GM19099 (cell line): Measurements from ENCODE around the gene QSOX2.

Experiments
- POLR2A ChIP-seq: IDR thresholded peaks from 3 replicates; pipeline ENCODE4 v1.6.1; 2011; ENCODE audit warnings: low read depth; ENCODE audit not compliant: insufficient read length; ENCODE audit errors: extremely low read depth

QSOX2 gene

GRCh38 chr9:136285501-136286358, 40.1 kb upstream of the QSOX2 start:
- TF ChIP-seq POLR2A, result no peak

GRCh38 chr9:136284951-136285350, 39.3 kb upstream of the QSOX2 start:
- no peak for TF ChIP-seq POLR2A

- TF ChIP-seq POLR2A, result no peak
Measured at GRCh38 chr9:136284311-136284710, 38.7 kb upstream of the QSOX2 start.

GRCh38 chr9:136283291-136284235, 38.0 kb upstream of the QSOX2 start:
- no peak for TF ChIP-seq POLR2A

GRCh38 chr9:136282272-136282861, 36.8 kb upstream of the QSOX2 start:
- TF ChIP-seq POLR2A, result no peak

- no peak for TF ChIP-seq POLR2A
Measured at GRCh38 chr9:136281421-136282271, 36.0 kb upstream of the QSOX2 start.

- no peak for TF ChIP-seq POLR2A
Measured at GRCh38 chr9:136280535-136281315, 35.1 kb upstream of the QSOX2 start.

GRCh38 chr9:136279471-136279870, 33.9 kb upstream of the QSOX2 start:
- TF ChIP-seq POLR2A, result no peak

- no peak for TF ChIP-seq POLR2A
Measured at GRCh38 chr9:136278894-136279293, 33.3 kb upstream of the QSOX2 start.

- no peak for TF ChIP-seq POLR2A
Measured at GRCh38 chr9:136278221-136278620, 32.6 kb upstream of the QSOX2 start.

GRCh38 chr9:136277746-136278145, 32.1 kb upstream of the QSOX2 start:
- no peak for TF ChIP-seq POLR2A

- TF ChIP-seq POLR2A, result no peak
Measured at GRCh38 chr9:136276716-136277115, 31.1 kb upstream of the QSOX2 start.

GRCh38 chr9:136275655-136276429, 30.2 kb upstream of the QSOX2 start:
- no peak for TF ChIP-seq POLR2A
